ENCODE results near the gene ZNF471.

ZNF471 gene

DNA sequence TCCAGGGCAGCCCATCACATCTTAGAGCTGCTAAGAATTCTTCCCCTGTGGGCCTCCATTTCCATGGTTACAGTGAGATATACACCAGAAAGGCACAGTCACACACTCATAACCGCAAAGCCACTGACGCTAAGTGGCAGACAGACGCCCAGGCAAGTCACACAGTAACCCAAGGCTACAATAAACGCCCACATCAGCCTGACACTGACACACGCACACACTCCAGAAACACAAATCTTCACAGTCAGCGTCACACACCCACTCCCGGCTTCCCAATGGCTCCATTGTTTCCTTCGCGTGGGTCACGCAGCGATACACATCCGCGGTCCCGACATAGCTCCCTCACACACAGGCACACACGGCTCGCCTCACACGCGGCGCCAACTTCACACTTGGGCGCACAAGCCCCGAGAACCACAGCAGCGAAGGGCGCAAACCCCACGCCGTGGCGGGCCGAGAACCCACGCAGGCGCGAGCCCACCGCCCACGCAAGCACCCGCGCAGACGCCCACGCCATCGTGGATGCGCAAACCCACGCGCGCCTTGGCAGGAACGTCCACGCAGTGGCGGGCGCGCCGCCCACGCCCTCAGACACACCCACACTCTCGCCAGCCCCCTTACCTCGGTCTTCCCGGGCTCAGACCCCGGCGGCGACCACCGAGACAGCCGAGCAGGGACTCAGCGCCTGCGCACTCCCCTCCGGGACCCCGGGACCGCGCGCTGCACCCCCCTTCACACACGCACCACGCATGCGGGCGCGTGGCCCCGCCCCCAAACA is 30.8 kb upstream of the ZNF471 start, which contains the start of gene ZNF667:
Gene ZNF667 (minus strand): TSS at position 695 of the 778 bp plus-strand sequence. CDS start 14,975 bp downstream, outside the sequence.
- no peaks in the 10 kb centered on the region for H3F3A ChIP-seq (ENCODE audit: control insufficient read depth, insufficient read depth)
- H3K9me2 ChIP-seq (replicated peaks; ENCODE audit: control insufficient read depth, low read length), result no peaks in the 10 kb centered on the region
- no peaks in the 10 kb centered on the region for H3K36me3 ChIP-seq (ENCODE audit: control insufficient read depth, low read length)
- peaks cover 16% of the 10 kb centered on the region; the same call in 1 of the 2 replicates for H3K9me3 ChIP-seq (ENCODE audit: control insufficient read depth, insufficient read depth, low read length)
- no peak for TF ChIP-seq EZH2phosphoT487 (IDR thresholded peaks at IDR 0.05; ENCODE audit: borderline replicate concordance, low read length)
- no peak for TF ChIP-seq CTCF (IDR thresholded peaks at IDR 0.05; ENCODE audit: low read depth, low read length, poor library complexity, severe bottlenecking)
- H3K4me2 ChIP-seq (ENCODE audit: low read length), result no peak within 1 kb of the TSS
- no peaks in the 10 kb centered on the region for H4K20me1 ChIP-seq (ENCODE audit: control insufficient read depth, insufficient read depth, low read depth, low read length)
- H3K4me1 ChIP-seq (ENCODE audit: control insufficient read depth, low read length), result no peaks in the 10 kb centered on the region
- no peak within 1 kb of the TSS for H3K4me3 ChIP-seq (ENCODE audit: low read length)
- H3K27ac ChIP-seq (ENCODE audit: low read depth, low read length), result no peak within 1 kb of the TSS
- no peaks in the 10 kb centered on the region for H3K27me3 ChIP-seq (ENCODE audit: control insufficient read depth, low read length)
- H3K79me2 ChIP-seq (ENCODE audit: control insufficient read depth, low read length), result no peaks in the 10 kb centered on the region

- H3K4me3 ChIP-seq (ENCODE audit: low read length), result no peak overlapping the region
- TF ChIP-seq CTCF (IDR thresholded peaks at IDR 0.05; ENCODE audit: low read depth, low read length, poor library complexity, severe bottlenecking) (no peak), EZH2phosphoT487 (IDR thresholded peaks at IDR 0.05; ENCODE audit: borderline replicate concordance, low read length) (no peak)
- peaks cover 16% of the 10 kb centered on the region; the same call in 1 of the 2 replicates for H3K9me3 ChIP-seq (ENCODE audit: control insufficient read depth, insufficient read depth, low read length)
- H3K9me2 ChIP-seq (replicated peaks; ENCODE audit: control insufficient read depth, low read length), result no peaks in the 10 kb centered on the region
- no peaks in the 10 kb centered on the region for H4K20me1 ChIP-seq (ENCODE audit: control insufficient read depth, insufficient read depth, low read depth, low read length)
- no peaks in the 10 kb centered on the region for H3K27me3 ChIP-seq (ENCODE audit: control insufficient read depth, low read length)
- no peak overlapping the region for H3K4me2 ChIP-seq (ENCODE audit: low read length)
- H3K36me3 ChIP-seq (ENCODE audit: control insufficient read depth, low read length), result no peaks in the 10 kb centered on the region
- H3K79me2 ChIP-seq (ENCODE audit: control insufficient read depth, low read length), result no peaks in the 10 kb centered on the region
- no peaks in the 10 kb centered on the region for H3F3A ChIP-seq (ENCODE audit: control insufficient read depth, insufficient read depth)
- H3K27ac ChIP-seq (ENCODE audit: low read depth, low read length), result no peak overlapping the region
- H3K4me1 ChIP-seq (ENCODE audit: control insufficient read depth, low read length), result no peaks in the 10 kb centered on the region
These were observed 30.0 kb upstream of the ZNF471 start for GRCh38 chr19:56477429-56478338.

DNA sequence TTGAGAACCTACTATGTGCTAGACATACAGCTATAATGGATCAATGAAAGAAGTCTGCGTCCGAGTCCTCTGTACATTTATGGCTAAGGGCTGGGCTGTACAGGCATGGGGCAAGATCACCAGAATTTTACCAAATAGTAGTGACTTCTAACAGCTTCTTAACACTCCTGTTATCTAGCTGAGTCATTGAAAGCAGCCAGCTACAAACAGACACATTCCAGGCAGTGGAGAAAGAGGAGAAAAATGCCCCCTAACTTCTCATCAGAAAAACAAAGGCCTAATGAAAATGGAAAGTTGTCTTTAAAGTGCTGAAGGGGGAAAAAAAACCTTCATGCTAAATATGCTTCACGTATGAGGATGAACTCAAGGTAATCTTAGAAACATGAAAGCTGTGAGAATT is 16.3 kb upstream of the ZNF471 start:
- H3K27ac ChIP-seq (ENCODE audit: low read depth, low read length), result no peak overlapping the region
- H3K79me2 ChIP-seq (ENCODE audit: control insufficient read depth, low read length), result no peaks in the 10 kb centered on the region
- H3K4me2 ChIP-seq (ENCODE audit: low read length), result no peak overlapping the region
- H4K20me1 ChIP-seq (ENCODE audit: control insufficient read depth, insufficient read depth, low read depth, low read length), result no peaks in the 10 kb centered on the region
- peaks cover 3% of the 10 kb centered on the region; the same call in 1 of the 2 replicates for H3K9me3 ChIP-seq (ENCODE audit: control insufficient read depth, insufficient read depth, low read length)
- H3K27me3 ChIP-seq (ENCODE audit: control insufficient read depth, low read length), result no peaks in the 10 kb centered on the region
- no peaks in the 10 kb centered on the region; the same call in 1 of the 2 replicates for H3K9me2 ChIP-seq (replicated peaks; ENCODE audit: control insufficient read depth, low read length)
- no peaks in the 10 kb centered on the region for H3F3A ChIP-seq (ENCODE audit: control insufficient read depth, insufficient read depth)
- no peak overlapping the region for H3K4me3 ChIP-seq (ENCODE audit: low read length)
- H3K36me3 ChIP-seq (ENCODE audit: control insufficient read depth, low read length), result no peaks in the 10 kb centered on the region
- TF ChIP-seq EZH2phosphoT487 (IDR thresholded peaks at IDR 0.05; ENCODE audit: borderline replicate concordance, low read length), result no peak
- no peak for TF ChIP-seq CTCF (IDR thresholded peaks at IDR 0.05; ENCODE audit: low read depth, low read length, poor library complexity, severe bottlenecking)
- no peaks in the 10 kb centered on the region for H3K4me1 ChIP-seq (ENCODE audit: control insufficient read depth, low read length)

Data from DOHH2 (cell line).